Stimulated activated memory B cell treated with anti-CD40 and anti-IgM and Interleukin-4, amounts not matched to agents 10 μg/mL and 1 μg/mL and 100 μg/mL, for 72 hours (primary cell): Measurements from ENCODE around the gene DMGDH.

ENCODE experiments used
- ATAC-seq: fragments of 150-1000 bp; cut with Tn5 transposase; 2 replicates; pipeline ENCODE4 v1.10.0; 2021
- H3K27ac Mint-ChIP-seq: one replicate; pipeline ENCODE4 v1.8.0; 2022; ENCODE audit warnings: mild to moderate bottlenecking, mixed read lengths
- H3K27me3 Mint-ChIP-seq: one replicate; pipeline ENCODE4 v1.8.0; 2022; ENCODE audit warnings: mixed read lengths
- H3K36me3 Mint-ChIP-seq: one replicate; pipeline ENCODE4 v1.8.0; 2022; ENCODE audit warnings: mixed read lengths
- H3K4me1 Mint-ChIP-seq: one replicate; pipeline ENCODE4 v1.8.0; 2022; ENCODE audit warnings: mixed read lengths
- H3K4me3 Mint-ChIP-seq: one replicate; pipeline ENCODE4 v1.8.0; 2022; ENCODE audit warnings: mild to moderate bottlenecking, moderate library complexity, mixed read lengths
- H3K9me3 Mint-ChIP-seq: one replicate; pipeline ENCODE4 v1.8.0; 2022; ENCODE audit warnings: mixed read lengths

The DMGDH gene

DNA sequence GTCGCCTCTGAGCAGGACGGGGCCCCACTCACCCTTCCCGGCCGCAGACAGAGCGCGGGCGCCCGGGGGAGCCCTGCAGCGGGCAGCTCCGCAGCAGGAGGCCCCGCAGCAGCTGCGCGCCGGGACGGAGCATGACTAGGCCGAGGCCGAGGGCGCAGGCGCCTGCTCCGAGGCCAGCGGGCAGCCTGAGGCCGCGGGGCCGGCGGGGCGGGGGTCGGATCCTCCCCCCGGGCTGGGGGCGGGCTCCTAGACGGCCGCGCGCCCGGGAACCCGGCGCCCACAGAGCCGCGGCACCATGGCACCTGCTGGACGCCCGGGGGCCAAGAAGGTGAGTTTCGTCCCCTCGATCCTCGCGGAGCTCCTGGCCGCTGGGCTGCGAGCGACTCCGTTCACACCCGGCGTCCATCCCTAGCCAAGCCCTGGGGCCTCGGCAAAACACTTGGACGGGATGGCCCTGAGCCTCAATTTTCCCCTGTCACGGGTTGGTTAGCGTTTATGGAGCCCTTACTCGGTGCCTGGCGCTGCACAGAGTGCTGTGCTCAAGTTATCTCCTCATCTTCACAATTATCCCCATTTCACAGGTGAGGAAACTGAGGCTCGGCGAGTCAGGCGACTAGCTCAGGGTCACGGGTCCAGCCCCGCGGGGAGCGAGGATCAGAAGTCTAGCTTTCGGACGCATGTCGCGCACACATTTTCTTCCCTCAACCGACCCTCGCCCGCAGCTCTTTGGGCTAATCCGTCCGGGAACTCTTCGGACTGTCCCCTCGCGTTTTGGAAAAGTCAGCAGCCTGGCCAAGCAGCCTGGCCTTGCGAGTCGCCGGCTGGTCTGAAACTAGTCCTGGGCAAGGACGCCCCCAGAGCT is at the start of gene DMGDH, which contains the start of gene BHMT2:
DMGDH (minus strand) TSS at position 187 of the 862 bp plus-strand sequence; CDS start at position 133, 54 bp downstream.
BHMT2 (plus strand) TSS at position 280 of the 862 bp plus-strand sequence; CDS start at position 296, 16 bp downstream.
- Mint-ChIP-seq H3K36me3 (no peaks in the 10 kb centered on the region), H3K27me3 (peaks cover 50% of the 10 kb centered on the region), H3K4me1 (no peaks in the 10 kb centered on the region), H3K27ac (no peak within 1 kb of the TSS), H3K4me3 (no peak within 1 kb of the TSS), H3K9me3 (peaks cover 3% of the 10 kb centered on the region)
- no peak for ATAC-seq

DNA sequence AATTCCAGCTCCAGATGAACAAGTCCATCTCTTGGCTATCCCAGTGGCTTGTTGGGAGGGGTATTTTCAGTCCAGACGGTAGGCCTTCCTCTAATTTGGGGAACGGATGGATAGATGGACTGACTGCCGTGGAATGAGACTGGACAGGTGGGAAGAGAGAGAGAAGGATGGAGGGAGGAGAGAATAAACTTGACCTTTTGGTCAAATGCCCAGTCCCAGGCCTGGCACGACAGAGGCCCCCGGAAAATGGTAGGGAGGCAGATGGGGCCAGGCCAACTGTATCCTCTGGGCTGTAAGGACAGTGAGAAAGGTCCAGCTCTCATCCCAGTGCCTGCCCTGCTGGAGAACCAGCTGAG is 43.2 kb upstream of the DMGDH start:
- no peak overlapping the region for H3K4me3 Mint-ChIP-seq
- H3K27ac Mint-ChIP-seq = no peak overlapping the region
- no peaks in the 10 kb centered on the region for H3K9me3 Mint-ChIP-seq
- no peak for ATAC-seq
- H3K36me3 Mint-ChIP-seq = no peaks in the 10 kb centered on the region
- H3K4me1 Mint-ChIP-seq = peaks cover 7% of the 10 kb centered on the region
- H3K27me3 Mint-ChIP-seq = peaks cover 48% of the 10 kb centered on the region

DNA sequence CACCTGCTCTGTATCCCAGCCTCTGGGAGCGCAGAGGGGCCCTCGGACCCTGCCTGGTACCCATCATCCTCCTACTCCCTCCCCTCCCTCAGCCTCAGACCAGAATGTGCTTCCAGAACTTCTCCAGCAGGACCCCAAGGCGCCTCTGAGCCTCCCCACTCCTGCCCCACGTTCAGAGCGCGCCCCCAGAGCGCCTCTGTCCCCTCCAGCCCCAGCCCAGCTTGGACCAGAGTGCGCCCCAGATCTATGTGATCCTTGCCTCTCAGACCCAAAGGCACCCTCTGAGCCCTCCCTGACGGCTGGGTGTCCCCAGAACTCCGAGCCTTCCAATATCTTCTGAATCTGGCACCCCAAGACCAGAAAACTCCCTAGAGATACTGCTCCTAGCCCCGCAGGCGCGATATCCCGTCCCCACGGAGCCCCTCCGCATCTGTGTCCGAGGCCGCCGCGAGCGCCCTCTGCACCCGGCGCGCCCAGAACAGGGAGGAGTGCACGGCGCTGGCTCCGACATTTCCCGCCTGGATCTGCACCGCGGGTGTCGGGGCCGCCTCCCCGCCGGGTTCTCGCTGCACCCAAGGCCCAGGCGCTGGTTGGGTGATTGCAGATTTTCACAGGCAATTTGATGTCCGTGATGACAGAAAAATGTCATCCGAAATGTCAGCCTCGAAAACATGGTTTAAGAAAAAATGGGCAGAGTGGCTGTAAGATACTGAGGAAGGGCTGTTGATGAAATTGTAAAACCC is 42.7 kb upstream of the DMGDH start:
- H3K36me3 Mint-ChIP-seq = no peaks in the 10 kb centered on the region
- H3K27me3 Mint-ChIP-seq = peaks cover 54% of the 10 kb centered on the region
- no peak overlapping the region for H3K4me3 Mint-ChIP-seq
- peaks cover 7% of the 10 kb centered on the region for H3K4me1 Mint-ChIP-seq
- ATAC-seq = no peak
- no peak overlapping the region for H3K27ac Mint-ChIP-seq
- H3K9me3 Mint-ChIP-seq = no peaks in the 10 kb centered on the region

DNA sequence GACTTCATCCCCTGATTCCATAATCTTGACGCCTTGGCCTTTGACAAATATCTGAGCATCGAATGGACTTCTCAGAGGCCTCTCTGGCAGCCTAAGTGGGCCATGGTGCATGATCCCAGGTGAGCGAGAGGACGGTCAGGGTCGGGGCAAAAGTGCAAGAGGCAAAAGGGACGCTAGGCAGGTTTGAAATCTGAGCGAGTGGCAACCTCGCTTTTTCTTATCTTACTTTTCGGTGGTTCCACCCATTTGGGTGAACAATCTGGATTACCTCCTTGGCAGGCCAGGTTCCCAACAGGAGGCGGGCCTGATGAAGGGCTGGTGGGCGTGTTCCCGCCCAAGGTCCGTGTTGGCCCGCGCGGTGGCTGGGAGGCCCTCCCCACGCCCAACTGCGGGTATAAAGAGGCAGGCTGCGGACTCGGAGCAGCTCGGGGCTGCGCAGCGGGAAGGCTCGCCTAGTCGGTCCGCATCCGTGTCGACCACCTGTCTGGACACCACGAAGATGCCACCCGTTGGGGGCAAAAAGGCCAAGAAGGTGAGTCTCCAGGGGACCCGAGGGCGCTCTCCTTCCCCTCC is 42.0 kb upstream of the DMGDH start, which contains the start of gene BHMT:
BHMT (plus strand) TSS at position 423 of the 573 bp plus-strand sequence; CDS start at position 500, 77 bp downstream.
- Mint-ChIP-seq H3K27ac (no peak within 1 kb of the TSS), H3K4me1 (peaks cover 7% of the 10 kb centered on the region), H3K36me3 (no peaks in the 10 kb centered on the region)

DNA sequence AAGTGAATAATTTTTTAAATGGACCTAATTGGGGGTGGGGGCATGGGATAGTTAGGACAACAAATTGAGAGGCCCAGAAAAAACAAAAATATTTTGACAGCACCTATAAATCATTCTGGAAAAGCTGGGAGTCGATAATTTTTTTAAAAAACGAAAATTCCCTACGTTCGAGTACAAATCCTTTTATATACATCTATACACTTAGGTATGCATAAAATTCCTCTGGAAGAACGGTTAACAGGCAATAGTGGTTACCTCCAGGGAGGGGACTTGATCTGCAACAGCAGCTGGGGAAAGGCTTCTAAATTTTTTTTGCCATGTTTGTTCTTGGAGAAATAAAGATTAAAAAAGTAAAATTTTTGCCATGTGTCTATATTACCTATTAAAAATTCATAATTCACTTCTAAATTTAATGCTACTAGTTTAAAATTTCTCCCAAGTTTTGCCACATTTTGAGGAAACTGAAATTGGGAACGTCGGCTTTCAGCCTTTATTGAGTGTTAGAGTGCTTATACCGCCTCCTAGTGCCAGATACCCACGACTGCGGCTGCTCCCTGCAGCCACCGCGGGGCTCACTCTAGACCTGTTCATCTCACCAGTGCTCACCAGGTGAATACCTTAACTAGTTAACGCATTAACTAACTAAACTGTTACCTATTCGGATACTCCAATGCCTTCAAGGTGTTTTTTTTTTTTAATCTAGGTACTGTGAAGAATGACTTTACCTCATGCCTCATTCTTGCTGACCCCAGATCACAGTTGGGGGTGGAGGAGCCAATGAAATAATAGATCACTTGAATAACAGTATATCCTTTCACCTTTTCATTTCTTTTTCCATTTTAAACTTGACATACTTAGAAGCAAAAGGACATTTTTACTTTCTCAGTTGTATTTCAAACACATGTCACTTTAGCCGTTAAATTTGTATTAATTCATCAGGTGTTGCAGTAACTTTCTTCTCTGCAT is 40.3 kb upstream of the DMGDH start:
- Mint-ChIP-seq H3K36me3 (no peaks in the 10 kb centered on the region), H3K9me3 (no peaks in the 10 kb centered on the region), H3K27ac (no peak overlapping the region), H3K4me3 (no peak overlapping the region), H3K4me1 (peaks cover 7% of the 10 kb centered on the region), H3K27me3 (peaks cover 66% of the 10 kb centered on the region)
- no peak for ATAC-seq

More for the DNA sequence above, 42.0 kb upstream of the DMGDH start, which contains the start of gene BHMT:
- Mint-ChIP-seq H3K9me3 (no peaks in the 10 kb centered on the region), H3K27me3 (peaks cover 60% of the 10 kb centered on the region), H3K4me3 (no peak within 1 kb of the TSS)
- ATAC-seq = no peak

DNA sequence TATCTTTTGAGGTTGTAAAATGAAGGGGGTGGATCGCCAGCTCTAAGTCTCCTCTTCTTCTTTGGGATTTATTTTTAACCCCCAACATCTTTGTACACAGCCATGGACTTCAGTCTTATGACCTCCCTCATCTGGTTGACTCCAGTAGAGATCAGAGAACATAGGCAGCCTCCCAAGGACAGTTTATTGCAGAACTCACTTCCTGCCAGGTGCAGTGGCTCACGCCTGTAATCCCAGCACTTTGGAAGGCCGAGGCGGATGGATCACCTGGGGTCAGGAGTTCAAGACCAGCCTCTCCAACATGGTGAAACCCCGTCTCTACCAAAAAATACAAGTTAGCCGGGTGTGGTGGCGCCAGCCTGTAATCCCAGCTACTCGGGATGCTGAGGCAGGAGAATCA is 39.3 kb upstream of the DMGDH start:
- H3K4me1 Mint-ChIP-seq = peaks cover 7% of the 10 kb centered on the region
- no peaks in the 10 kb centered on the region for H3K36me3 Mint-ChIP-seq
- no peak for ATAC-seq
- no peak overlapping the region for H3K4me3 Mint-ChIP-seq
- no peaks in the 10 kb centered on the region for H3K9me3 Mint-ChIP-seq
- peaks cover 75% of the 10 kb centered on the region for H3K27me3 Mint-ChIP-seq
- H3K27ac Mint-ChIP-seq = no peak overlapping the region

DNA sequence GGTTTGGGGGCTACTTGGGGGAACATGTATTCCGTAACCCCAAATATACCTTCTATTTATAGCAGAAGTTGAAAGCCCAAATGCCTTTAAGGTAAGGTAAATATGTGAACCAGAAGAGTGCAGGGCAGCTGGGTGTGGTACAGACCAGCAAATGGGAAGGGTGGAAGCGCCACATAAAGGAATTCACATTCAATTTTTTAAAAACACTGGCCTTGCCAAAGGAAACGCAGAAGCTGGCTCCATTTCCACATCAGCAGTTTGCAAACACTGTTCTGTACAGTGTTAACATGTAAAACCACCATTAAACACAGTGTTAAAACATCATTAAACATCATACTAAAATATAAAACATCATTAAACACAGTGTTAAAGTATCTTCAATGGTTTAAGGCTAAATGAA is 38.6 kb upstream of the DMGDH start:
- Mint-ChIP-seq H3K36me3 (no peaks in the 10 kb centered on the region), H3K4me1 (peaks cover 7% of the 10 kb centered on the region), H3K9me3 (no peaks in the 10 kb centered on the region), H3K4me3 (no peak overlapping the region), H3K27me3 (peaks cover 76% of the 10 kb centered on the region), H3K27ac (no peak overlapping the region)
- no peak for ATAC-seq

DNA sequence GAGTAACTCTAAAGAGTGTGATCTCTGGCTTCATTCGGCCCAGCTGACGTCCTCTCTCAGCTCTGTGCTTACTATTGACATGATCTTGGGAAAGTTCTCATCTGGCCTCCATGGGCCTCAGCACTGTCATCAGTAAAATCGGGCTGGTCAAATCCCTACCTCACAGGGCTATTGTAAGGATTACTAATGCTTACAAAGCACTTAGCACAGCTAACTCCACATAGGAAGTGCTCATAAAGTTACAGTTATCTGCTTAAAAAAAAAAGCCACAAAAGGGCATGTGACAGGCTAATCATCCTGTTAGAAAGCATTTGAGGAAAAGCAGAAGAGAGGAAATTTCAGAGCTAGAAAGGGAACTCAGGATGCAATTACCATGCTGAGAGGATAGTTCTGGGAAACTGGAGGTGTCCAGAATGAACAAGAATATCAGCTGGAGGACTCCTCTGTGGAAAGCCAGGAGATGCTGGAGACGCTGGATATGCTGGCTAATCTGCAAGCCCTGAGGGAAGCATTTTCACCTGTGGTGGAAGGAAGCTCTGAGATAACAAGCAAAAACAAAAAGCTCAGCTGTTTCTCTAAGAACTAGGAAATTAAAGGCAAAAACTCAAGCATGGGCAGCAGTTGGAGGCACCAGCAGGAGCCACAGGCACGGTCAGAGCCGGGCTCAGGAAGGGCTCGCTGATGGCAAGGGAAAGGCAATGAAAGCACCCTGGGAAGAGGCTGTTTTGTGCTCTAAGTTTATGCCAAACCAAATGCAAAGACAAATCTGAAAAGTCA is 37.7 kb upstream of the DMGDH start:
- no peaks in the 10 kb centered on the region for H3K9me3 Mint-ChIP-seq
- H3K36me3 Mint-ChIP-seq = no peaks in the 10 kb centered on the region
- peaks cover 72% of the 10 kb centered on the region for H3K27me3 Mint-ChIP-seq
- H3K27ac Mint-ChIP-seq = no peak overlapping the region
- no peak overlapping the region for H3K4me3 Mint-ChIP-seq
- ATAC-seq = no peak
- peaks cover 5% of the 10 kb centered on the region for H3K4me1 Mint-ChIP-seq

DNA sequence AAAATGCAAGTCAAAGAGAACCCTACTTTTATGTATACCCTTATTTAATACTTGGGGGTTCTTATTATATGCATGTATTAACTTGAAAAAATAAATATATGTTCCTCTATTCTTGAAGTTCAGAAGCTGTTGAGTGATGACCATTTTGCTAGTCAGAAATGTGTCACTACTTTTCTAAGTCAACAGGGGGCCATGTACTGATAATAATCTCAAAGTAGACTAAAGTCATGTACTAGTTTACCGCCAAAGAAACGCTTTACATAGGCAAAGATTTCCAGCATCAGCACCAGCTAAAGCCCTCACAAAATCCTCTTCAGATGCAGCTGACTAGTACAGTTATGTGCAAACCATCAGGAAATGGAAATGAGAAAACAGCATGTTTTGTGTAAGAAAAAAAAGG is 36.4 kb upstream of the DMGDH start:
- Mint-ChIP-seq H3K27me3 (peaks cover 68% of the 10 kb centered on the region), H3K27ac (no peak overlapping the region)

DNA sequence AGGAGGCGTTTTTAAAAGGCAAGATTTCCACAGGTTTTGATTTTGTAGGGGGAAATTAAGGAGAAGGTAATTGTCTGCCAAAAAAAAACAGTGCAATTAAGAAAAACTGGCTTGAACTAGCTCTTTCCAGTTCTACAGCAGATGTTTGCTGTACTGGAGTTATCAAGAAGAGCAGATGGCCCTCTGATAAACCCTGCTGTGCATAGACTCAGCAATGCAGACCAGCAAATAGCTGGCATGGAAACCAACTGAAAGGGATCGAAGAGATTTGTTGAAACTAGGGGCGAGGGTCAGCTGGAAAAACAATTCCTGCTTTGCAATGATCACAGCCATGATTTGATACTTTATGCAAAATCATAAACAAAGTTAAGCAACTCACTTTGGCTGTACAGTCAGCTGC is 24.3 kb upstream of the DMGDH start:
- Mint-ChIP-seq H3K27ac (no peak overlapping the region), H3K9me3 (no peaks in the 10 kb centered on the region), H3K4me1 (no peaks in the 10 kb centered on the region), H3K36me3 (no peaks in the 10 kb centered on the region), H3K4me3 (no peak overlapping the region), H3K27me3 (no peaks in the 10 kb centered on the region)
- no peak for ATAC-seq

More for the DNA sequence above, 36.4 kb upstream of the DMGDH start:
- no peaks in the 10 kb centered on the region for H3K9me3 Mint-ChIP-seq
- no peak overlapping the region for H3K4me3 Mint-ChIP-seq
- no peaks in the 10 kb centered on the region for H3K4me1 Mint-ChIP-seq
- no peak for ATAC-seq
- H3K36me3 Mint-ChIP-seq = no peaks in the 10 kb centered on the region

DNA sequence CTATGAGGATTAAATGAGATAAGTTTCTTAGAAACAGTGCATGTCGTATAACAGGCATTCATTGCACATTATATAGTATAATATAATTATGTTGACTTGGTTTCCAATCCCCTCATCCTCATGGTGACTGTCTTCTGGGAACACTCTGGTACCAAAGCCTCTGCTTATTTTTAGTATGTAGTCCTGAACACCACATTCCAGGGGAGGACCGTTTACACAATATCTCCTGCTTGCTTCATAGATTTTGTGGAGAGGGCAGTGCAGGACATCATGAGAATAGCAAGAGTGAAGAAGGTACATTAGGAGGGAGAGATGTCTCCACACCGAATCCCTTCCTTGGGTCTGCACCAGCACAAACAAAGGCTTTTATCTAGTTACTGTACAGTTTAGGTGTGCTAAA is 21.6 kb upstream of the DMGDH start:
- no peaks in the 10 kb centered on the region for H3K27me3 Mint-ChIP-seq
- H3K9me3 Mint-ChIP-seq = no peaks in the 10 kb centered on the region
- H3K27ac Mint-ChIP-seq = no peak overlapping the region
- H3K36me3 Mint-ChIP-seq = no peaks in the 10 kb centered on the region
- no peak overlapping the region for H3K4me3 Mint-ChIP-seq
- no peaks in the 10 kb centered on the region for H3K4me1 Mint-ChIP-seq
- ATAC-seq = no peak

DNA sequence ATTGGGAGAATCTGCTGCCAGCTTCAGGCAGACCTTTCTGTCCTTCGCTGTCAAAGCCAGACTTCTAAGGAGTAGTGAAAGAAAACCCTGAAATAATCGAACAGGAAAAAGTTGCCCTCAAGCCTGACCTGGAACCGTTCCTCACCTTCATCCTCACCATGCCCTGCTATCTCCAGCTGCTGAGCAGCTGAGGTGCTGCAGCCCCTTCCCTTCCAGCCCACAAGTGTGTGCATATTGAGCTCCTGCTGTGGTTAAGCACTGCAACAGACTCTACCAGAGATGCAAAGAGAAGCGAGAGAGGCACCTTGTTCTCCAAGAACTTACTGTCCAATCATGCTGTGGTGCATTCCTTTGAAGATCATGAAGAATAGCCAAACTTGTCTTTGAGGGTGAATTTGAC is 19.0 kb upstream of the DMGDH start:
- no peak for ATAC-seq
- Mint-ChIP-seq H3K9me3 (no peaks in the 10 kb centered on the region), H3K4me3 (no peak overlapping the region), H3K36me3 (no peaks in the 10 kb centered on the region), H3K27ac (no peak overlapping the region), H3K27me3 (no peaks in the 10 kb centered on the region), H3K4me1 (no peaks in the 10 kb centered on the region)

DNA sequence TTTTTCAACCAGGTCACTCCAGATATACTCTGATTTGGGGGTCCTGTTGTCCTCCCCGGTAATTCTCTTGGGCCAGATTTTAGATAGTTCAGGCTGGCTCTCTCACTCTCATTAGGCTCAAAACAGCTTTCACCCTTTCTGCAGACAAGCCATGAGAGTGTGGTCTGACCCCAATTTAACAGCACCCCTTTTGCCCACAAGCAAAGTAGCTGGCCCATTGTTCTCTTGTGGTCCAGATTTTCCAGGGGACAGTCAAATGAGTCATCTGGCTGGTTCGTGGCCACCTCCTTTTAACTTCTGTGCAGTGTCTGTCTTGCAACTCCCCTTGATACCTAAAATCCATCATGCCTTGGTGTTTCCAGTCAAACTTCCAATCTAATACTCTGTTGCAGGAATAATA is 16.6 kb upstream of the DMGDH start:
- H3K4me3 Mint-ChIP-seq = no peak overlapping the region
- no peak for ATAC-seq
- no peaks in the 10 kb centered on the region for H3K27me3 Mint-ChIP-seq
- H3K9me3 Mint-ChIP-seq = no peaks in the 10 kb centered on the region
- H3K36me3 Mint-ChIP-seq = no peaks in the 10 kb centered on the region
- H3K27ac Mint-ChIP-seq = no peak overlapping the region
- no peaks in the 10 kb centered on the region for H3K4me1 Mint-ChIP-seq

DNA sequence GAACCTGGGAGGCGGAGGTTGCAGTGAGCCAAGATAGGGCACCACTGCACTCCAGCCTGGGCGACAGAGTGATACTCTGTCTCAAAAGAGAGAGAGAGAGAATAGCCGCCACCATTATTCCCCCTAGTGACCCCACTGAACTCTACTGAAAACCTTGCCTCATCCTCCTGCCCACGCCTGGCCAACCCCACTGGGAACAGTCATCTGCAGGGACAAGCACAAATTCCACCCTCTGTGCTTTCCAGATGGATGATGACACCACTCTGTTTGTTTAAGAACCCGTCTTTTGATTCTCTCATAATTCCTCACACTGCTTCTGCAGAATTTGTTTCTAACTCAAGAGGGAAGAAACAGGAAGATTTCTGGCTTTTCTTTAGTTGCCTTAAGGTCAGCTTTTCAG is 12.3 kb upstream of the DMGDH start:
- H3K36me3 Mint-ChIP-seq = no peaks in the 10 kb centered on the region
- no peaks in the 10 kb centered on the region for H3K9me3 Mint-ChIP-seq
- H3K4me3 Mint-ChIP-seq = no peak overlapping the region
- no peaks in the 10 kb centered on the region for H3K27me3 Mint-ChIP-seq
- no peaks in the 10 kb centered on the region for H3K4me1 Mint-ChIP-seq
- no peak overlapping the region for H3K27ac Mint-ChIP-seq
- ATAC-seq = no peak
